HPDE6-E6E7 (cell line): ENCODE measurements around the gene KLK10.

Experiments used
- DNase-seq: peaks from one replicate; pipeline ENCODE4 v3.0.0; 2011; ENCODE audit warnings: missing footprints; ENCODE audit errors: extremely low spot score

The KLK10 gene

GRCh38 chr19:51026554-51026831 is 7.0 kb upstream of the KLK10 start, which contains the start of gene KLK11:
Gene KLK11 (minus strand): TSS chr19:51026616. CDS start chr19:51025631, 985 bp downstream.
- DNase-seq: no peak

GRCh38 chr19:51025809-51026553 is 6.5 kb upstream of the KLK10 start:
- DNase-seq: no peak

GRCh38 chr19:51025401-51025800 is 5.9 kb upstream of the KLK10 start:
- DNase-seq: no peak

- no peak for DNase-seq
Observed at GRCh38 chr19:51024924-51025323, 5.4 kb upstream of the KLK10 start.

- DNase-seq: no peak
Observed at GRCh38 chr19:51023946-51024345, 4.4 kb upstream of the KLK10 start.

GRCh38 chr19:51022526-51022925 is 3.0 kb upstream of the KLK10 start:
- no peak for DNase-seq

GRCh38 chr19:51020988-51021651 is 1.6 kb upstream of the KLK10 start:
- DNase-seq: no peak

GRCh38 chr19:51018745-51019543 is 565 bp downstream of the KLK10 start:
- no peak for DNase-seq

- DNase-seq: peak; percentile 76
Observed at GRCh38 chr19:51016798-51017683, 2.5 kb downstream of the KLK10 start.

- no peak for DNase-seq
Observed at GRCh38 chr19:51015691-51016267, 3.7 kb downstream of the KLK10 start.

GRCh38 chr19:51014242-51014641 is 5.3 kb downstream of the KLK10 start:
- no peak for DNase-seq

GRCh38 chr19:51012661-51013190 is 6.8 kb downstream of the KLK10 start:
- DNase-seq: no peak

- no peak for DNase-seq
Observed at GRCh38 chr19:51010066-51010795, 9.3 kb downstream of the KLK10 start.

- no peak for DNase-seq
Observed at GRCh38 chr19:51009061-51009891, 10.2 kb downstream of the KLK10 start.

GRCh38 chr19:51007488-51007887 is 12.0 kb downstream of the KLK10 start:
- no peak for DNase-seq

- no peak for DNase-seq
Observed at GRCh38 chr19:51006406-51006805, 13.1 kb downstream of the KLK10 start.

- no peak for DNase-seq
Observed at GRCh38 chr19:51005248-51005647, 14.3 kb downstream of the KLK10 start.

- DNase-seq: no peak
Observed at GRCh38 chr19:51003316-51003715, 16.2 kb downstream of the KLK10 start.

- no peak for DNase-seq
Observed at GRCh38 chr19:51002542-51003311, 16.8 kb downstream of the KLK10 start.
